Chondrocyte (in vitro differentiated cells): ENCODE measurements around the gene NCOA3. TPM values are rescaled to one million over a fixed set of nuclear protein-coding genes. Genes with fewer than 3 reads are reported as not detected.

Experiments
- DNase-seq: peaks from one replicate; pipeline ENCODE4 v3.0.0; 2021; ENCODE audit warnings: mixed read lengths, low spot score
- H3K27ac Mint-ChIP-seq: one replicate; pipeline ENCODE4 v1.8.0; 2021; ENCODE audit warnings: mild to moderate bottlenecking, moderate library complexity, mixed read lengths; ENCODE audit not compliant: unreplicated experiment
- H3K27me3 Mint-ChIP-seq: 2 replicates; pipeline ENCODE4 v1.8.0; 2021; ENCODE audit warnings: low read depth, mixed read lengths
- H3K36me3 Mint-ChIP-seq: 2 replicates; pipeline ENCODE4 v1.8.0; 2021; ENCODE audit warnings: low read depth, mixed read lengths
- H3K4me1 Mint-ChIP-seq: 2 replicates; pipeline ENCODE4 v1.8.0; 2021; ENCODE audit warnings: low read depth, mild to moderate bottlenecking, mixed read lengths
- H3K4me3 Mint-ChIP-seq: one replicate; pipeline ENCODE4 v1.8.0; 2021; ENCODE audit warnings: mild to moderate bottlenecking, moderate library complexity, mixed read lengths; ENCODE audit not compliant: unreplicated experiment
- H3K9me3 Mint-ChIP-seq: 2 replicates; pipeline ENCODE4 v1.8.0; 2021; ENCODE audit warnings: low read depth, mixed read lengths
- CTCF ChIP-seq: fragments of 200-600 bp; sonication (generic); IDR thresholded peaks from 2 replicates; pipeline ENCODE4 v1.5.0; 2021; ENCODE audit warnings: antibody characterized with exemption, mild to moderate bottlenecking, moderate library complexity
- total RNA-seq: library from RNA; stranded (reverse); gene quantifications from 3 replicates; pipeline ENCODE4 v1.2.1, GENCODE V29; 2021

Gene NCOA3
- total RNA-seq, 1 donor from 2014 or later: 45.2 TPM

- Mint-ChIP-seq H3K4me1 (peaks cover 20% of the 10 kb centered on the region), H3K36me3 (no peaks in the 10 kb centered on the region), H3K9me3 (no peaks in the 10 kb centered on the region), H3K27me3 (no peaks in the 10 kb centered on the region), H3K27ac (no peak overlapping the region), H3K4me3 (no peak overlapping the region)
- DNase-seq: no peak
- no peak for TF ChIP-seq CTCF
Observed at GRCh38 chr20:47484303-47484702, 17.4 kb upstream of the NCOA3 start.

GRCh38 chr20:47487175-47487917, 14.3 kb upstream of the NCOA3 start:
- Mint-ChIP-seq H3K9me3 (no peaks in the 10 kb centered on the region), H3K27me3 (no peaks in the 10 kb centered on the region), H3K36me3 (no peaks in the 10 kb centered on the region), H3K4me1 (peaks cover 24% of the 10 kb centered on the region), H3K4me3 (no peak overlapping the region), H3K27ac (no peak overlapping the region)
- TF ChIP-seq CTCF: no peak
- no peak for DNase-seq

GRCh38 chr20:47489448-47489872, 12.2 kb upstream of the NCOA3 start:
- H3K27ac Mint-ChIP-seq: no peak overlapping the region
- H3K4me3 Mint-ChIP-seq: no peak overlapping the region
- H3K36me3 Mint-ChIP-seq: no peaks in the 10 kb centered on the region
- no peak for TF ChIP-seq CTCF
- H3K27me3 Mint-ChIP-seq: no peaks in the 10 kb centered on the region
- no peak for DNase-seq
- H3K4me1 Mint-ChIP-seq: peaks cover 35% of the 10 kb centered on the region
- no peaks in the 10 kb centered on the region for H3K9me3 Mint-ChIP-seq

GRCh38 chr20:47490795-47491194, 10.9 kb upstream of the NCOA3 start:
- Mint-ChIP-seq H3K27ac (no peak overlapping the region), H3K9me3 (no peaks in the 10 kb centered on the region), H3K4me3 (no peak overlapping the region), H3K27me3 (no peaks in the 10 kb centered on the region), H3K4me1 (peaks cover 28% of the 10 kb centered on the region), H3K36me3 (no peaks in the 10 kb centered on the region)
- no peak for TF ChIP-seq CTCF
- no peak for DNase-seq

GRCh38 chr20:47492284-47492683, 9.4 kb upstream of the NCOA3 start:
- H3K9me3 Mint-ChIP-seq: peaks cover 2% of the 10 kb centered on the region
- H3K27ac Mint-ChIP-seq: no peak overlapping the region
- DNase-seq: no peak
- no peaks in the 10 kb centered on the region for H3K27me3 Mint-ChIP-seq
- no peak overlapping the region for H3K4me3 Mint-ChIP-seq
- peaks cover 23% of the 10 kb centered on the region for H3K4me1 Mint-ChIP-seq
- H3K36me3 Mint-ChIP-seq: no peaks in the 10 kb centered on the region
- no peak for TF ChIP-seq CTCF
